Astrocyte (in vitro differentiated cells and primary cell): ENCODE results near the gene SLC27A4. TPM values are rescaled to one million over a fixed set of nuclear protein-coding genes. Genes with fewer than 3 reads are reported as not detected.

Experiments
- DNase-seq: peaks from one replicate; pipeline ENCODE4 v3.0.0-alpha.2; 2010; ENCODE audit warnings: low read depth
- FAIRE-seq: peaks from 2 replicates; lab custom pipeline; 2011; peaks lifted over from hg19 to GRCh38; lab: Jason Lieb, UNC
- H2AFZ ChIP-seq: 2 replicates; pipeline ENCODE4 v1.6.0; 2012; ENCODE audit warnings: low read depth, low read length, inconsistent platforms
- H3K27ac ChIP-seq: 2 replicates; pipeline ENCODE4 v1.5.1; 2011; ENCODE audit warnings: low read depth, low read length, inconsistent platforms
- H3K27me3 ChIP-seq: 2 replicates; pipeline ENCODE4 v1.6.0; 2011; ENCODE audit warnings: low read length, inconsistent platforms; ENCODE audit not compliant: insufficient read depth
- H3K36me3 ChIP-seq: 2 replicates; pipeline ENCODE4 v1.5.1; 2011; ENCODE audit warnings: low read length, inconsistent platforms; ENCODE audit not compliant: insufficient read depth
- H3K4me1 ChIP-seq: 2 replicates; pipeline ENCODE4 v1.5.1; 2011; ENCODE audit warnings: low read length, inconsistent platforms; ENCODE audit not compliant: insufficient read depth
- H3K4me2 ChIP-seq: 2 replicates; pipeline ENCODE4 v1.6.0; 2012; ENCODE audit warnings: low read length, inconsistent platforms
- H3K4me3 ChIP-seq: 2 replicates; pipeline ENCODE4 v1.5.1; 2011; ENCODE audit warnings: low read depth, mild to moderate bottlenecking, low read length, inconsistent platforms; ENCODE audit not compliant: insufficient read depth
- H3K79me2 ChIP-seq: 2 replicates; pipeline ENCODE4 v1.6.0; 2012; ENCODE audit warnings: mild to moderate bottlenecking, low read length, inconsistent platforms; ENCODE audit not compliant: insufficient read depth
- H3K9ac ChIP-seq: 2 replicates; pipeline ENCODE4 v1.6.0; 2012; ENCODE audit warnings: mild to moderate bottlenecking, low read length, inconsistent platforms
- H3K9me3 ChIP-seq: 2 replicates; pipeline ENCODE4 v1.5.1; 2012; ENCODE audit warnings: low read depth, mild to moderate bottlenecking, low read length, inconsistent platforms; ENCODE audit not compliant: insufficient read depth
- H4K20me1 ChIP-seq: 2 replicates; pipeline ENCODE4 v1.6.0; 2012; ENCODE audit warnings: low read length, inconsistent platforms; ENCODE audit not compliant: insufficient read depth
- H3K27ac Mint-ChIP-seq: one replicate; pipeline ENCODE4 v1.8.0; 2021; ENCODE audit warnings: mild to moderate bottlenecking, mixed read lengths; ENCODE audit not compliant: unreplicated experiment
- H3K27me3 Mint-ChIP-seq: one replicate; pipeline ENCODE4 v1.8.0; 2021; ENCODE audit warnings: low read depth, mixed read lengths; ENCODE audit not compliant: unreplicated experiment
- H3K36me3 Mint-ChIP-seq: one replicate; pipeline ENCODE4 v1.8.0; 2021; ENCODE audit warnings: low read depth, mixed read lengths; ENCODE audit not compliant: unreplicated experiment
- H3K4me1 Mint-ChIP-seq: one replicate; pipeline ENCODE4 v1.8.0; 2021; ENCODE audit warnings: low read depth, mixed read lengths; ENCODE audit not compliant: unreplicated experiment
- H3K4me3 Mint-ChIP-seq: one replicate; pipeline ENCODE4 v1.8.0; 2021; ENCODE audit warnings: mild to moderate bottlenecking, moderate library complexity, mixed read lengths; ENCODE audit not compliant: unreplicated experiment
- H3K9me3 Mint-ChIP-seq: one replicate; pipeline ENCODE4 v1.8.0; 2021; ENCODE audit warnings: mild to moderate bottlenecking, mixed read lengths; ENCODE audit not compliant: unreplicated experiment
- EZH2 ChIP-seq: IDR thresholded peaks from 2 replicates; pipeline ENCODE4 v1.6.1; 2012; ENCODE audit warnings: mild to moderate bottlenecking, low read length, inconsistent platforms; ENCODE audit not compliant: insufficient read depth
- total RNA-seq: library from RNA; stranded (reverse); gene quantifications from 2 replicates; pipeline ENCODE4 v1.2.1, GENCODE V29; 2021
- TF ChIP-seq, protein P1 (sequence below): IDR thresholded peaks from 2 replicates; pipeline ENCODE4 v1.5.1; 2011; ENCODE audit warnings: low read depth, mild to moderate bottlenecking, inconsistent platforms, low read length, moderate library complexity; ENCODE audit not compliant: insufficient read depth

The SLC27A4 gene
- total RNA-seq, 1 donor from 2014 or later: 26.9 TPM

- Mint-ChIP-seq H3K4me1 (no peaks in the 10 kb centered on the region), H3K4me3 (no peak overlapping the region), H3K36me3 (peaks cover 11% of the 10 kb centered on the region), H3K27me3 (no peaks in the 10 kb centered on the region), H3K27ac (no peak overlapping the region), H3K9me3 (no peaks in the 10 kb centered on the region)
- peaks cover 13% of the 10 kb centered on the region for H3K4me1 ChIP-seq
- no peak overlapping the region for H3K9ac ChIP-seq
- H4K20me1 ChIP-seq: no peaks in the 10 kb centered on the region
- FAIRE-seq: no peak
- no peaks in the 10 kb centered on the region for H3K9me3 ChIP-seq
- H3K79me2 ChIP-seq: no peaks in the 10 kb centered on the region
- H2AFZ ChIP-seq: no peak overlapping the region
- no peak for TF ChIP-seq EZH2
- TF ChIP-seq, protein P1, sequence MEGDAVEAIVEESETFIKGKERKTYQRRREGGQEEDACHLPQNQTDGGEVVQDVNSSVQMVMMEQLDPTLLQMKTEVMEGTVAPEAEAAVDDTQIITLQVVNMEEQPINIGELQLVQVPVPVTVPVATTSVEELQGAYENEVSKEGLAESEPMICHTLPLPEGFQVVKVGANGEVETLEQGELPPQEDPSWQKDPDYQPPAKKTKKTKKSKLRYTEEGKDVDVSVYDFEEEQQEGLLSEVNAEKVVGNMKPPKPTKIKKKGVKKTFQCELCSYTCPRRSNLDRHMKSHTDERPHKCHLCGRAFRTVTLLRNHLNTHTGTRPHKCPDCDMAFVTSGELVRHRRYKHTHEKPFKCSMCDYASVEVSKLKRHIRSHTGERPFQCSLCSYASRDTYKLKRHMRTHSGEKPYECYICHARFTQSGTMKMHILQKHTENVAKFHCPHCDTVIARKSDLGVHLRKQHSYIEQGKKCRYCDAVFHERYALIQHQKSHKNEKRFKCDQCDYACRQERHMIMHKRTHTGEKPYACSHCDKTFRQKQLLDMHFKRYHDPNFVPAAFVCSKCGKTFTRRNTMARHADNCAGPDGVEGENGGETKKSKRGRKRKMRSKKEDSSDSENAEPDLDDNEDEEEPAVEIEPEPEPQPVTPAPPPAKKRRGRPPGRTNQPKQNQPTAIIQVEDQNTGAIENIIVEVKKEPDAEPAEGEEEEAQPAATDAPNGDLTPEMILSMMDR: no peak
- no peak for DNase-seq
- H3K4me2 ChIP-seq: no peak overlapping the region
- no peak overlapping the region for H3K4me3 ChIP-seq
- H3K36me3 ChIP-seq: peaks cover 22% of the 10 kb centered on the region
- no peak overlapping the region for H3K27ac ChIP-seq
- no peaks in the 10 kb centered on the region for H3K27me3 ChIP-seq
Observed at GRCh38 chr9:128310461-128310860, 29.9 kb upstream of the SLC27A4 start.

GRCh38 chr9:128314697-128315096 lies 25.6 kb upstream of the SLC27A4 start:
- H3K4me3 ChIP-seq: no peak overlapping the region
- no peaks in the 10 kb centered on the region for H3K27me3 Mint-ChIP-seq
- no peak for TF ChIP-seq EZH2
- TF ChIP-seq, protein P1: no peak
- H3K27ac ChIP-seq: no peak overlapping the region
- H4K20me1 ChIP-seq: no peaks in the 10 kb centered on the region
- H3K4me3 Mint-ChIP-seq: no peak overlapping the region
- no peaks in the 10 kb centered on the region for H3K27me3 ChIP-seq
- H3K36me3 Mint-ChIP-seq: peaks cover 12% of the 10 kb centered on the region
- no peaks in the 10 kb centered on the region for H3K9me3 ChIP-seq
- DNase-seq: no peak
- FAIRE-seq: no peak
- no peak overlapping the region for H3K9ac ChIP-seq
- H3K4me1 Mint-ChIP-seq: no peaks in the 10 kb centered on the region
- no peaks in the 10 kb centered on the region for H3K79me2 ChIP-seq
- H2AFZ ChIP-seq: no peak overlapping the region
- no peak overlapping the region for H3K27ac Mint-ChIP-seq
- H3K4me2 ChIP-seq: no peak overlapping the region
- H3K9me3 Mint-ChIP-seq: no peaks in the 10 kb centered on the region
- peaks cover 5% of the 10 kb centered on the region for H3K4me1 ChIP-seq
- H3K36me3 ChIP-seq: peaks cover 27% of the 10 kb centered on the region

DNA sequence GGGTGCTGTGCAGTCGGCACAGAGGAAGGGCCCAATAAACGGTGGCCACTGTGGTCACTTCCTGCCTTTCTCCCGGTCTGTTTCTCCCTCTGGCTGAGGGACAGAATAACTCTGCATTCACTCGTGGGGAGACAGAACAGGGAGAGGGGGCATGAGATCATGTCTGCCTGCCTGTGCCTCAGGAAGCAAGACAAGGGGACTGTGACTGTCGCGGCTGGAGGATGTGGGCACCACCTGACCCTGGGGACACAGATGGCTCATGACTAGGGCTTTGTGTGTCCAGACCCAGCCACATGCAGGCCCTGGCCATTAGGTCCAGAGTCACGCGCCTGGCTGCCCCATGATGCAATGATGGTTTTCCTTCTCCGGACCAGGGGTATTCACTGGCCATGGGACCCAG lies 23.9 kb upstream of the SLC27A4 start:
- Mint-ChIP-seq H3K9me3 (no peaks in the 10 kb centered on the region), H3K4me3 (no peak overlapping the region), H3K27me3 (no peaks in the 10 kb centered on the region), H3K4me1 (peaks cover under 1% of the 10 kb centered on the region), H3K27ac (no peak overlapping the region), H3K36me3 (peaks cover 7% of the 10 kb centered on the region)
- no peak for FAIRE-seq
- DNase-seq: no peak
- H3K79me2 ChIP-seq: peaks cover 7% of the 10 kb centered on the region
- no peak overlapping the region for H2AFZ ChIP-seq
- H3K4me2 ChIP-seq: no peak overlapping the region
- no peaks in the 10 kb centered on the region for H3K9me3 ChIP-seq
- no peaks in the 10 kb centered on the region for H3K27me3 ChIP-seq
- no peak overlapping the region for H3K4me3 ChIP-seq
- no peak overlapping the region for H3K27ac ChIP-seq
- H3K4me1 ChIP-seq: peaks cover 8% of the 10 kb centered on the region
- peaks cover 27% of the 10 kb centered on the region for H3K36me3 ChIP-seq
- H3K9ac ChIP-seq: no peak overlapping the region
- H4K20me1 ChIP-seq: no peaks in the 10 kb centered on the region
- TF ChIP-seq EZH2: no peak
- TF ChIP-seq, protein P1: no peak
